Germinal center (tissue), 1 donor: ENCODE results near the gene LGALS8.
"Not testable (repeated sequence)": the region's sequence is repeated elsewhere in the genome, so short reads cannot be mapped to it uniquely, and the experiment has no call there.

ENCODE experiments used
- DNase-seq: peaks from one replicate; pipeline ENCODE4 v3.0.0; 2012; ENCODE audit warnings: mixed read lengths, low spot score

The LGALS8 gene

DNA sequence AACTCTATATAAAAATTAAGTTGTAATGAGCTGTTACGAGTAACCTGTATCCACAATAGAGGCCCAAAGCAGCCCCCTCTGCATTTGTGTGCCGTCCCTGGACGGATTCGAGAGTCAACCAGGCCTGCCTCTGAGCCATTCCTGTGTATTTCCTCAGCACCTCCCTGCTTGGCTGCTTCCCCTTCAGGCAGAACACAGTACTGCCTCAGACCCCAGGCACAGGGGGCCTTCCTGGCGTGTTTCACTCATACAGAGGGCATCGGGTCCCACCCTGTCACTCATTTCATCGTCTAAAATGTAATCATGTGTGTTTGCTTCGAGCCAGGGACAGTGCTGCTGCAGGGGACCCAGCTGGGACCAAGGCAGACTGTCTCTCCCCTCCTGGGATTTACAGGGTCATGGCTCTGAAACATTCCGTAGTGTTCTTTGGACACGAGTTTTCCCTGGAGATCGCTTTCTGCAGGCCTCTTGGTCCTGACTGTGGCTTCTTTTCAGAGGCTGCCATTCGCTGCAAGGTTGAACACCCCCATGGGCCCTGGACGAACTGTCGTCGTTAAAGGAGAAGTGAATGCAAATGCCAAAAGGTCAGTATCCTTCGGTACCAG, 19.4 kb downstream of the LGALS8 start:
- DNase-seq: no peak

DNA sequence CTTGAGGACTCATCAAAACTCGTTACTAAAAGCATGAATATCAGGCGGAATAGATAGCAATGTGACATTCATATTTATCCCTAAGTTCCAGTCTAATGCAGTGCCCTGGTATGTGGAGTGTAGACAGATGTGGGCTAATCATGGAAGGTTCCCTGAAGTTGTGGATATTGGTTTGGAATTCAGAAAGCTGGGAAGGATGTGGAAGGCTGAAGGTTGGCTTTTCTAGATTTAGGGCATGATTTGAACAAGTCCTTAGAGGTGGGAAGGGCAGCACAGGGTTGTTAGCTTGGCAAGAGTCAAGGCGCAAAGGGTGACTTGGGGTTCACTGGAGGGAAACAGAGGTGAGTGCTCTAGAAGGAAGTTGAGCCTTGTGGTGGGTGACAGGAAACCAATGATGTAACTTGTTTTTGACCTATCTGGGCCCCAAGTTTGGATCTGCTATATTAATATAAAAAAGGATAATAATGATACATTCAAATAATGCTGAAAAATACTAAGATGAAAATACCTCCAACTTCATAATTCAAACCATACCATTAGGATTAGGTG, 21.9 kb downstream of the LGALS8 start:
- DNase-seq: no peak

GRCh38 chr1:236548452-236548851, 24.7 kb downstream of the LGALS8 start:
- no peak for DNase-seq

DNA sequence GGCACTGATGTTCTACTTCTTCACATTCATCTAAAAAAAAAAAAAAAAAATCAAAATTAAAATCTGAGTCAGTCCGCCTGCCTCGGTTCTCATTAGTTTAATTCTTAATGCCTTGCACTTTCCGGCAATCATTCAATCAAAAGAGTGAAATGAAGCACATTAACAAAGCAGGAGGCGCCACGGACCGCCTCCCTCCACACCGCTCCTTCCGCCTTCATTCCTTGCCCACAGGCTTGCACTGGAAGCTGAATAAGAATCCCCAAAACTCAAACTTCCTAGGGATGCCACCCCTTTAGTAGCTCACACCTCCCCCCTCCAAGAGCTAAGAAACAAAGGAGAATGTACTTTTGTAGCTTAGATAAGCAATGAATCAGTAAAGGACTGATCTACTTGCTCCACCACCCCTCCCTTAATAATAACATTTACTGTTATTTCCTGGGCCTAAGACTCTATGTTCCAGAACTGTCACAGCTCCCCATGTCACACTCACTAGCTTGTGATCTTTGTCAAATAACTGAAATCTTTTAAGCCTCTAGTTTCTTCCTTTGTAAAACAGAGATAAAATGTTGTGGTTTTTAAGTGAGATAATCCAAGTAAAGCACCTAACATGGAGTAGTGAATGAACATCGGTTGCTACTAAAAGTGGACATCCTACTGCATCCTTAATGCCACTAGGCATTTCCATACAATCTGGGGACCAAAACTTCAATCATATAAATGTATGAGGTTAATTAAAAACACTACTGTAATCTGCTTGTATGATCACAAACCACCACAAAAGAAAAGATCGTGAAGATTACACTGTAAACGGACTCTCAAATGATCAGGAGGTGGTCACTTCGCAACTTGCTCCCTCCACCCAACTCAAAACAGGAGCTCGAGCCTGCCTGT, 27.4 kb downstream of the LGALS8 start:
- DNase-seq: no peak

DNA sequence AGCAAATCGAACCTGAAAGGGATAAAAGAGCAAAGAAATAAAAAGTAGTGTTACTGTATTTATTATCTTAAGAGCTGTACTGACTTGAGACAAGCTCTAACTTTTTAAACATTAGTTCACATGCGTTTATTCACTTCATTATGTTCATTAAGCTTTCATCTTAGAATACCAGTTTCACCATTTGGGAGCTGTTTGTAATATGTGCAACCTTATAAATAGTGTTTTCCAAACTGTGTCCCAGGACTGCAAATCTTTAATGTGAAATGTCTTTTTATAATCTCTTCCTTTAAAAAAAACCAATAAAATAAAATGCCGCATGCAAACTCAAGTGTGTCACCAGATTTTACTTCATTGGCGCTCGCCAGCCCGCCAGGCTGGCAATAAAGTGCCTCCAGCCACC, 28.3 kb downstream of the LGALS8 start:
- no peak for DNase-seq

DNA sequence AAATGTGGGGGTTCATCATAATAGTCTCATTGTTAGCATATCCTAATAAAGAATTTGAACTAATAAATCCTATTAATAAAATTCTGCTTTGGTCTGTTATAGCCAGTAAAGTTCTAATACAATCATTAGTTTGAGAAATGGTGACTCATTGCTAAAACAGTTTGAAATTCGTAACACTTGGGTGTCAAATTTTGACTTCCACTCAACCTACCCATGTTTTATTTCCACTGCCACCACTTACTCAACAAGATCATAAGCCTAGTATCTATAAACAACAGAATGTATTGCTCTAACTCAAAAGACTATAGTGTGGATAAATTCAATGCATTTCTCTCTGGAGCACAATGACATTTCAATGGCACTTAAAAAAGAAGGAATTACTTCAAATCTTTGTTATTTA, 29.1 kb downstream of the LGALS8 start:
- no peak for DNase-seq

- DNase-seq: no peak
Measured at GRCh38 chr1:236553370-236553769, 29.6 kb downstream of the LGALS8 start.

DNA sequence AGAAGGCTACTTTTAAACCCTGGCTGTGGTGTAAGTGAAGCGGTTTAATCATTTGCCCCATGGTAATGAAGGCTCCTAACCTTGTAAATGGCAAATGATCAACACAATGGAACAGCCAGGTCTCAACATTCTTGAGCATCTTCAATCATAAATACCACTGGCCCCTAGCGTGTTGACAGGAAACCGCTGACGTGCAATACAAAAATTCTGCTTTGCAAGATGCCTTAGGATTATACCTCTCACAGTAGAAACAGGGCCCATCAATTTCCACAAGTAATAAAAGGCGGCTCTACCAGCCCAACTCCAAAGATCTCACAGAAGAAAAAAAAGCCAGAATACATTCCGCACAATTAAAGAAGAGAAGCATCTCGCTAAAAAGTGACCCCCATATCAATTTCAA, 32.8 kb downstream of the LGALS8 start:
- DNase-seq: no peak

- DNase-seq: no peak
Measured at GRCh38 chr1:236558081-236558480, 34.3 kb downstream of the LGALS8 start.

GRCh38 chr1:236558846-236559245, 35.1 kb downstream of the LGALS8 start:
- no peak for DNase-seq

- no peak for DNase-seq
Measured at GRCh38 chr1:236560213-236560771, 36.5 kb downstream of the LGALS8 start.

DNA sequence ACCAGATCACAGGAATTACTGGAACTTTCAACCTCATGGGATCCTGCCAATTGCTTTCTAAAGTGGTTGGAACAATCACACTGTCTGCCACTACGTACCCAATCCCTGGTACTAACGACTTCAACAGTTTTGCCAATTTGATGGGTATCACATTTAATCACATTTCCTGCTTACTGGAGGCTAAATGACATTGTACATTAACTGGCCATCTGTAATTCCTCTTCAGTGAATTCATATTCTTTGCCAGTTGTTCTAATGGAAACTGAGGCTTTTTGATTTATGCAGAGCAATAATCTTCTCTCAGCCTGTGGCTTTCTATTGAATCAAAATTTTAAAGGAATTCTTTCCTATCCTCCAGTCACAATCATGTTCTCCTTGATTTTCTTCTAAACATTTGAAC, 38.2 kb downstream of the LGALS8 start:
- no peak for DNase-seq

DNA sequence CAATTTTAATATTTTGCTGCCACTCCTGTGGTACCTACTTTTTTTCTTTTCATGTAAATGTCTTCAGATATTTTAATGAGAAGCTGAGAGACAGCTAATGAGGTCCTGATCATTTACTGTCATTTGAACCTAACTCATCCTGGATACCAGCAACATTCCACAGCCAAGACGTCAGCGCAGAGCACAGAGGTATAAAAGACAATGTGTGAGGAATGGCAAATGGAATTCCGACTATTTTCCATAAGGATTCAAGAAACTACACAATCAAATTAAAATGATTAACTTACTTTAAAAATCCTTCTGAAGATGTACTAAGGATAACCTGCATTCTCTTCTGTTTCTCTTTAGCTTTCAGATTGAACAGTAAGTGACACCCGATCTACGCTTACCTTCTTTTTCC, 41.7 kb downstream of the LGALS8 start:
- no peak for DNase-seq

- no peak for DNase-seq
Measured at GRCh38 chr1:236568285-236568894, 44.6 kb downstream of the LGALS8 start.

GRCh38 chr1:236575523-236575922, 51.7 kb downstream of the LGALS8 start:
- DNase-seq: no peak

GRCh38 chr1:236576004-236576403, 52.2 kb downstream of the LGALS8 start:
- DNase-seq: no peak

DNA sequence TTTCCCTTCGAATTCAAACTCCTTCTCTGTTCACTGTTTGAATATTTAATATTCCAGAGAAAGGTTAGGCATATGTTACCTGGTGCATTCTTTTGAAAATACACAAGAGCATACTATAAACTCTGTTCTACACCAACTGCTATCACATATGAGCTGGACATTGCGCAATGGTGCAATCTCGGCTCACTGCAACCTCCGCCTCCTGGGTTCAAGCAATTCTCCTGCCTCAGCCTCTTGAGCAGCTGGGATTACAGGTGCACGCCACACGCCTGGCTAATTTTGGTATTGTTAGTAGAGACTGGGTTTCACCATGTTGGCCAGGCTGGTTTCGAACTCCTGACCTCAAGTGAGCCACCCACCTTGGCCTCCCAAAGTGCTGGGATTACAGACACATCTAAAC, 53.3 kb downstream of the LGALS8 start:
- not testable (repeated sequence) for DNase-seq

DNA sequence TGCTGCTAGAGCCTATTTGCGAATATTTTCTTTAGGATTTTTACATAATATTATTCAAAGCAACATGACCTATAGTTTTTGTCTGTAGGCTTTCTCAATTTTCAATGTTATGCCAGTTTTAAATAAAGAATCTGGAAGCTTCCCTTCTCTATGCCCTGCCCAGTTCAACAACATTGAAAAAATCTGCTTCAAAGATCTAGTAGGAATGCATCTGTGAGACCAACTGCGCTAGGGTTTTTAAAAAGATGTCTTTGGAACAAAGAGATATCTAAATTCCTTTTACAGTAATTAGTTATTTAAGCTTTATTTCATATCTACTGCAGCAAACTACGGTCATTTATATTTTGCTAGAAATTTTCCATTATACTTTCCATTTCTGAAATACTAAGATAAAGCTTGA, 54.9 kb downstream of the LGALS8 start:
- no peak for DNase-seq

DNA sequence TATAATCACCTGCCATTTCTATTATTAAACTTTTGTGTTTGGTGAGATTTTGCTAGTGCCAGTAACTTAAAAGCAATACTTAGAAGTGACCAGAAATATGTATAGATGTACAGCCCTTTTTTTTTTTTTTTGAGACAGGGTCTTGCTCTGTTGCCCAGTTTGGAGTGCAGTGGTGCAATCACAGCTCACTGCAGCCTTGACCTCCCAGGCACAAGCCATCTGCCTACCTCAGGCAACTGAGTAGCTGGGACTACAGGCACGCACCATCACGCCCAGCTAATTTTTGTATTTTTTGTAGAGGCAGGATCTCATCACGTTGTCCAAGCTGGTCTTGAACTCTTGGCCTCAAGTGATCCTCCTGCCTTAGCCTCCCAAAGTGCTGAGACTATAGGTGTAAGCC, 56.6 kb downstream of the LGALS8 start:
- DNase-seq: not testable (repeated sequence)

DNA sequence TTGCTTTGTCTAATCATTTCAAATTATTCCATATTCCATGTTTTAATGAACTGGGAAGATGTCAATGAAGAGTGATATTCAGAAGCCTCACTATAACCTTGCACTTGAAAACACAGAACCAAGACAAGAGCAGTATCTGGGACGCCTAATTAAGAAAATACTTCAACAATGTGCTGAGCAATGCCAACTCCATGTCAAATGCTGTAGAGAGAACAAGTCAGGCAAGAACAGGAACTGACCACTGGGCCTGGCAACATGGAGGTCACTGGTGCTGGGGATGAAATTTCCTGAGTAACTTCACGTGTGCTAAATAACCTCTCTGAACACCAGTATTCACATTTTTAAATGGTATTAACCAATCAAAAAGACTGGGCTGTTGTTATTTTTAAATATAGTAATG, 57.7 kb downstream of the LGALS8 start:
- no peak for DNase-seq

DNA sequence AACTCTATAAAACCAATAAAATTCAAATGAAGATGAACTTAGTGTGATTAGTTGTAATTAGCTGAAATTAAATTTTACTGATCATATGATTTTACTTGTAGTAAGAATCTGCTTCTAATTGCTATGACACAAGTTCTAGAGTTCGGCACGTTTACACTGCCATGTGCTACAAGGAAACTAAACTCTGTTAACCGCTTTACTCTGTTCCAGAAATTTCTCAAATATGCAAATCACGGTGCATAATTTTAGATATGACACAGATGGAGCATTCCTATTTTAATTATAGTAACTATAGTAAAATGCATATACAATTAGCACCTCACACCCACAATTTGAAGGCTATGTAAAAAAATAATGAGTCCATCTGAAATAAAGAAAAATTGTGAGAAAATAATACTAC, 65.7 kb downstream of the LGALS8 start:
- no peak for DNase-seq

GRCh38 chr1:236590553-236591150, 66.9 kb downstream of the LGALS8 start:
- DNase-seq: no peak
